T-helper 2 cell treated with Interferon-gamma antibody and Interleukin-4, amounts not matched to agents 100 ng/mL and 5 ng/mL, for 36 hours (primary cell): ENCODE measurements around the gene NTM. TPM values are rescaled to one million over a fixed set of nuclear protein-coding genes. Genes with fewer than 3 reads are reported as not detected.
"Not testable (repeated sequence)": the region's sequence is repeated elsewhere in the genome, so short reads cannot be mapped to it uniquely, and the experiment has no call there.

Experiments
- intact Hi-C: fragments of 100-400 bp; cut with micrococcal nuclease; formaldehyde crosslinking; loops from one replicate; pipeline ENCODE4 v1.15.1; 2023
- total RNA-seq: library from RNA; stranded (reverse); gene quantifications from 2 replicates; pipeline ENCODE4 v1.2.3, GENCODE V29; 2022

Gene NTM
- total RNA-seq, 1 donor from 2014 or later: not detected

- intact Hi-C loops: no loop called here
Observed at GRCh38 chr11:132361011-132361550, 990.7 kb downstream of the NTM start.

- intact Hi-C loops: no loop called here
Observed at GRCh38 chr11:132365650-132366049, 995.2 kb downstream of the NTM start.

- intact Hi-C loops: no loop called here
Observed at GRCh38 chr11:132367293-132367692, 996.9 kb downstream of the NTM start.

- intact Hi-C loops: not testable (repeated sequence)
Observed at GRCh38 chr11:132370114-132370513, 999.7 kb downstream of the NTM start.

GRCh38 chr11:132373405-132374143 lies 1003.2 kb downstream of the NTM start:
- intact Hi-C loops: no loop called here

GRCh38 chr11:132379540-132379939 lies 1009.1 kb downstream of the NTM start:
- intact Hi-C loops: no loop called here
